PC-3 (cell line): Measurements from ENCODE around the gene DMD. TPM values are rescaled to one million over a fixed set of nuclear protein-coding genes. Genes with fewer than 3 reads are reported as not detected.

Experiments used
- ATAC-seq: fragments of 200-7000 bp; cut with Tn5 transposase; 2 replicates; pipeline ENCODE4 v1.9.1; 2020; ENCODE audit warnings: mild to moderate bottlenecking, moderate library complexity
- BruUV-seq: library from RNA; stranded (reverse); fragments of 400-500 nt; replicated peaks from 2 replicates; lab custom pipeline; 2021; lab: Mats Ljungman, UMichigan
- CTCF ChIA-PET: fragments of 300-600 bp; sonication (Branson Sonifier 250); formaldehyde crosslinking; loops from one replicate; lab custom pipeline; 2022; ENCODE audit warnings: antibody characterized with exemption; lab: Charles Lee
- POLR2A ChIA-PET: fragments of 300-600 bp; sonication (Branson Sonifier 250); formaldehyde crosslinking; loops from one replicate; lab custom pipeline; 2022; ENCODE audit warnings: antibody characterized with exemption; ENCODE audit not compliant: unreplicated experiment; lab: Charles Lee
- DNase-seq: peaks from one replicate; pipeline ENCODE4 v3.0.0-alpha.2; 2015
- H2AFZ ChIP-seq: fragments of 300-600 bp; sonication (generic); 2 replicates; pipeline ENCODE4 v1.6.0; 2016; ENCODE audit warnings: antibody characterized with exemption, low read length
- H3F3A ChIP-seq: fragments of 300-600 bp; sonication (generic); one replicate; pipeline ENCODE4 v1.6.0; 2017; ENCODE audit warnings: antibody characterized with exemption, low read length, control low read depth, mild to moderate bottlenecking; ENCODE audit not compliant: unreplicated experiment
- H3K27ac ChIP-seq: fragments of 300-600 bp; sonication (generic); 2 replicates; pipeline ENCODE4 v1.5.1; 2016; ENCODE audit warnings: mild to moderate bottlenecking, low read length
- H3K27me3 ChIP-seq: fragments of 300-600 bp; sonication (generic); 2 replicates; pipeline ENCODE4 v1.6.1; 2016; ENCODE audit warnings: low read length, mixed read lengths
- H3K36me3 ChIP-seq: fragments of 300-600 bp; sonication (generic); 2 replicates; pipeline ENCODE4 v1.6.1; 2016; ENCODE audit warnings: low read depth, mixed run types, low read length, mixed read lengths
- H3K4me1 ChIP-seq: fragments of 300-600 bp; sonication (generic); 2 replicates; pipeline ENCODE4 v1.5.1; 2016; ENCODE audit warnings: low read length; ENCODE audit not compliant: insufficient read depth
- H3K4me2 ChIP-seq: fragments of 300-600 bp; sonication (generic); 2 replicates; pipeline ENCODE4 v1.6.0; 2016; ENCODE audit warnings: low read length
- H3K4me3 ChIP-seq: fragments of 300-600 bp; sonication (generic); 2 replicates; pipeline ENCODE4 v1.5.1; 2016; ENCODE audit warnings: mild to moderate bottlenecking, low read length, mixed read lengths
- H3K79me2 ChIP-seq: fragments of 300-600 bp; sonication (generic); 2 replicates; pipeline ENCODE4 v1.6.1; 2017; ENCODE audit warnings: low read length, mixed read lengths
- H3K9ac ChIP-seq: fragments of 300-600 bp; sonication (generic); 2 replicates; pipeline ENCODE4 v1.6.0; 2016; ENCODE audit warnings: mild to moderate bottlenecking, low read length
- H3K9me2 ChIP-seq: fragments of 300-600 bp; sonication (generic); replicated peaks from 2 replicates; pipeline ENCODE4 v1.6.1; 2016; ENCODE audit warnings: mixed run types, low read length, mixed read lengths
- H3K9me3 ChIP-seq: fragments of 300-600 bp; sonication (generic); 2 replicates; pipeline ENCODE4 v1.6.1; 2016; ENCODE audit warnings: low read length, mixed read lengths
- H4K20me1 ChIP-seq: fragments of 300-600 bp; sonication (generic); 2 replicates; pipeline ENCODE4 v1.6.1; 2016; ENCODE audit warnings: low read length, mixed read lengths
- EZH2 ChIP-seq: fragments of 300-600 bp; sonication (generic); IDR thresholded peaks from one replicate; pipeline ENCODE4 v1.6.1; 2017; ENCODE audit warnings: antibody characterized with exemption, mild to moderate bottlenecking, low read length; ENCODE audit not compliant: unreplicated experiment
- EZH2phosphoT487 ChIP-seq: fragments of 300-600 bp; sonication (generic); IDR thresholded peaks from 2 replicates; pipeline ENCODE4 v1.6.1; 2018; ENCODE audit warnings: mild to moderate bottlenecking, antibody characterized with exemption, low read length, borderline replicate concordance
- intact Hi-C: fragments of 100-400 bp; cut with micrococcal nuclease; formaldehyde crosslinking; loops from 2 replicates; pipeline ENCODE4 v1.9.0; 2023
- total RNA-seq: library from RNA; depleted of rRNA; stranded (reverse); fragments of >200 nt; gene quantifications from 2 replicates; pipeline ENCODE4 v1.2.3, GENCODE V29; 2014
- TF ChIP-seq, protein P1 (sequence below): fragments of 300-600 bp; sonication (generic); conservative IDR thresholded peaks from 2 replicates; pipeline ENCODE4 v1.5.1; 2017; ENCODE audit warnings: antibody characterized with exemption, low read depth, mild to moderate bottlenecking, low read length

The DMD gene
- total RNA-seq, 1 experiment from 2014 or later = not detected

DNA sequence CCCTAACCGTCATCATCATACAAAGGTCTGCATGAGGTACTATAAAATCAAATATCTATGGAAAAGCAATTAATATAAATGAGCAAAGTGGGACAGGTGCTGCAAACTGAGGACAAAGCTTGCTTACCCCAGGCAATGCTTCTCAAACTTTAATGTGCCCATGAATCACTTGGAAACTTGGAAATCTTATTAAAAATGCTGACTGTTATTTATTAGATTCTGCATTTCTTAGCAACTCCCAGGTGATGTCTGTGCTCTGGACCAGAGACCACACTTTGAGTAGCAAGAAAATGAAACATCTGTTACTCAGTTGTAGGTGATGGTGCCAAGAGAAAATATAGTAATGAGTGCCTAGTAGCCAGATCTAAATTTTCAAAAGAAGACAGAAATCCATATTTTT, 1249.1 kb downstream of the DMD start:
- no peak overlapping the region for H3K4me3 ChIP-seq
- POLR2A ChIA-PET = no interaction called here

DNA sequence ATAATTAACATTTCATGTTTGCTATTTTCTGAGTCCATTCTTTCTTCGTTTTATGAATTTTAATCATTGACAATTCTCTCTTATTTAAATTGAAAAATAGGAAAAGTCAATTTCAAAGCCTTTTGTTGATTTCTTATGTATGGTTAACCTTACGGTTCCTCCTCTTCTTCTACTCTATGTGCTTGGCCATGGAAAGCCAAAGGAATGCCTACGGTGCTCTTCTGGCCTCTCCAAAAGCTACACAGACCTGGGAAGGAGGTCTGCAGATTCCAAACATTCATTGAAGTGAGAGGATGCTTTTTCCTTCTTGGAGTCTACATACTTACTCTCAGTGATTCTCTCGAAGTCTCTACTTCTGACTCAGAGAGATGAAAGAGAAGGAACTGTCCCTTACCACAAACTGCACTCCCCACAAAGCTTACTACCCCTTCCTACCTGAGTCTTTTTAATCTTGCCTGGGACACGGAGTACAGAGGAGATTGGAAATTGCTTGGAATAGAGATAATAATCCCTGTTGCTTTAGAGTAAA, 1276.4 kb downstream of the DMD start:
- no peaks in the 10 kb centered on the region for H3K9me3 ChIP-seq
- DNase-seq (no peak), ATAC-seq (no peak)
- no peak overlapping the region for H3K27ac ChIP-seq
- no TSS peak for BruUV-seq
- TF ChIP-seq, protein P1, sequence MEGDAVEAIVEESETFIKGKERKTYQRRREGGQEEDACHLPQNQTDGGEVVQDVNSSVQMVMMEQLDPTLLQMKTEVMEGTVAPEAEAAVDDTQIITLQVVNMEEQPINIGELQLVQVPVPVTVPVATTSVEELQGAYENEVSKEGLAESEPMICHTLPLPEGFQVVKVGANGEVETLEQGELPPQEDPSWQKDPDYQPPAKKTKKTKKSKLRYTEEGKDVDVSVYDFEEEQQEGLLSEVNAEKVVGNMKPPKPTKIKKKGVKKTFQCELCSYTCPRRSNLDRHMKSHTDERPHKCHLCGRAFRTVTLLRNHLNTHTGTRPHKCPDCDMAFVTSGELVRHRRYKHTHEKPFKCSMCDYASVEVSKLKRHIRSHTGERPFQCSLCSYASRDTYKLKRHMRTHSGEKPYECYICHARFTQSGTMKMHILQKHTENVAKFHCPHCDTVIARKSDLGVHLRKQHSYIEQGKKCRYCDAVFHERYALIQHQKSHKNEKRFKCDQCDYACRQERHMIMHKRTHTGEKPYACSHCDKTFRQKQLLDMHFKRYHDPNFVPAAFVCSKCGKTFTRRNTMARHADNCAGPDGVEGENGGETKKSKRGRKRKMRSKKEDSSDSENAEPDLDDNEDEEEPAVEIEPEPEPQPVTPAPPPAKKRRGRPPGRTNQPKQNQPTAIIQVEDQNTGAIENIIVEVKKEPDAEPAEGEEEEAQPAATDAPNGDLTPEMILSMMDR = no peak
- TF ChIP-seq EZH2phosphoT487 = no peak
- TF ChIP-seq EZH2 = no peak
- H4K20me1 ChIP-seq = no peaks in the 10 kb centered on the region
- no peak overlapping the region for H3K4me2 ChIP-seq
- ChIA-PET CTCF (no interaction called here), POLR2A (no interaction called here)
- no peak overlapping the region for H3K4me3 ChIP-seq
- H3K27me3 ChIP-seq = no peaks in the 10 kb centered on the region
- H3K9ac ChIP-seq = no peak overlapping the region
- H3K9me2 ChIP-seq = no peaks in the 10 kb centered on the region
- no peaks in the 10 kb centered on the region for H3K79me2 ChIP-seq
- intact Hi-C loops = no loop called here
- no peaks in the 10 kb centered on the region for H3K4me1 ChIP-seq
- H3K36me3 ChIP-seq = no peaks in the 10 kb centered on the region
- no peaks in the 10 kb centered on the region for H3F3A ChIP-seq
- H2AFZ ChIP-seq = no peak overlapping the region

More for the DNA sequence above, 1249.1 kb downstream of the DMD start:
- no peaks in the 10 kb centered on the region for H3K9me3 ChIP-seq
- H3K27me3 ChIP-seq = no peaks in the 10 kb centered on the region
- BruUV-seq = no TSS peak
- H4K20me1 ChIP-seq = no peaks in the 10 kb centered on the region
- H3K4me1 ChIP-seq = no peaks in the 10 kb centered on the region
- H2AFZ ChIP-seq = no peak overlapping the region
- TF ChIP-seq, protein P1 = no peak
- TF ChIP-seq EZH2 = no peak
- H3K9me2 ChIP-seq = no peaks in the 10 kb centered on the region
- intact Hi-C loops = no loop called here
- DNase-seq (no peak), ATAC-seq (no peak)
- no peaks in the 10 kb centered on the region for H3F3A ChIP-seq
- CTCF ChIA-PET = no interaction called here
- H3K27ac ChIP-seq = no peak overlapping the region
- H3K4me2 ChIP-seq = no peak overlapping the region
- H3K36me3 ChIP-seq = no peaks in the 10 kb centered on the region
- H3K9ac ChIP-seq = no peak overlapping the region
- no peaks in the 10 kb centered on the region for H3K79me2 ChIP-seq

DNA sequence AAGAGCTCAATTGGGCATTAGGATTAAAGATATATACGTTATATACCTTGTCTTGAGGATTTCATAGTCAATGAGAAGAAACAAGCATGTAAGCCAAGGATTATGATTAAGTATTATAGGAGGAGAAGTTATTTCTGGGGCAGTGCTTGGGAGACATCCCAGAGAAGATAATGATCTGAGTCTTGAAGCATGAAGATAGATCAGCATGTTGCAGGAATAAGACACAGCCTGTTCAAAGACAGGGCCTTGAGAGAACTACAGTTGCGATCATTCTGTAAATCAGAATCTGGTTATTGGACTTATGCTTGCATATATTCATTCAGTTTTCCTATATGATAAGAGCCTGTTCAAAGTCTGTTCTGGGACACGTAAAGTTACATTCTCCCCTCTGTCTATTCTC, 1277.3 kb downstream of the DMD start:
- Histone ChIP-seq H3K9me2 (no peaks in the 10 kb centered on the region), H3K79me2 (no peaks in the 10 kb centered on the region), H3K4me2 (no peak overlapping the region), H3K9ac (no peak overlapping the region), H3K36me3 (no peaks in the 10 kb centered on the region), H3K27me3 (no peaks in the 10 kb centered on the region), H3K9me3 (no peaks in the 10 kb centered on the region), H3K4me3 (no peak overlapping the region), H3F3A (no peaks in the 10 kb centered on the region), H2AFZ (no peak overlapping the region), H3K4me1 (no peaks in the 10 kb centered on the region), H4K20me1 (no peaks in the 10 kb centered on the region), H3K27ac (no peak overlapping the region)
- DNase-seq (no peak), ATAC-seq (no peak)
- CTCF ChIA-PET = no interaction called here
- BruUV-seq = no TSS peak
- TF ChIP-seq EZH2 = no peak
- TF ChIP-seq, protein P1 = no peak
- no peak for TF ChIP-seq EZH2phosphoT487
- POLR2A ChIA-PET = no interaction called here
- intact Hi-C loops = no loop called here
